Suprapubic skin (tissue), 4 donors: ENCODE measurements around the gene XXYLT1. TPM values are rescaled to one million over a fixed set of nuclear protein-coding genes. Genes with fewer than 3 reads are reported as not detected.
"Not testable (repeated sequence)": the region's sequence is repeated elsewhere in the genome, so short reads cannot be mapped to it uniquely, and the experiment has no call there.

Experiments
- DNase-seq, 2 donors: peaks; one replicate each; pipeline ENCODE4 v3.0.0-alpha.2; 2019; ENCODE audit warnings: low spot score in 2 of 2
- H3K27ac ChIP-seq: fragments of 200-600 bp; sonication (generic); one replicate; pipeline ENCODE4 v1.5.1; 2019
- H3K27me3 ChIP-seq: fragments of 200-600 bp; sonication (generic); one replicate; pipeline ENCODE4 v1.5.1; 2019
- H3K36me3 ChIP-seq: fragments of 200-600 bp; sonication (generic); one replicate; pipeline ENCODE4 v1.5.1; 2019
- H3K4me1 ChIP-seq: fragments of 200-600 bp; sonication (generic); one replicate; pipeline ENCODE4 v1.5.1; 2019
- H3K4me3 ChIP-seq: fragments of 200-600 bp; sonication (generic); one replicate; pipeline ENCODE4 v1.5.1; 2019; ENCODE audit warnings: mild to moderate bottlenecking
- H3K9me3 ChIP-seq: fragments of 200-600 bp; sonication (generic); one replicate; pipeline ENCODE4 v1.5.1; 2019
- CTCF ChIP-seq, 2 donors: fragments of 200-600 bp in 1 of 2; fragments of 450-650 bp in 1 of 2; sonication (generic) in 1 of 2; IDR thresholded peaks; one replicate each; pipeline ENCODE4 v1.5.1; 2016 to 2019; ENCODE audit warnings: antibody characterized with exemption in 2 of 2, mild to moderate bottlenecking in 1 of 2, moderate library complexity in 1 of 2
- EP300 ChIP-seq: sonication (generic); formaldehyde crosslinking; IDR thresholded peaks from one replicate; pipeline ENCODE4 v1.6.1; 2017; ENCODE audit warnings: antibody characterized with exemption
- POLR2A ChIP-seq, 2 donors: fragments of 450-650 bp; IDR thresholded peaks; one replicate each; pipeline ENCODE4 v1.6.1; 2017; ENCODE audit warnings: antibody characterized with exemption in 2 of 2, mild to moderate bottlenecking in 2 of 2, moderate library complexity in 2 of 2
- POLR2AphosphoS5 ChIP-seq, 3 donors: sonication (generic); formaldehyde crosslinking; IDR thresholded peaks; one replicate each; pipeline ENCODE4 v1.6.1; 2017; ENCODE audit warnings: antibody characterized with exemption in 3 of 3
- WGBS: methylation state at CpG from one replicate; pipeline ENCODE4 v1.1.5; 2018; 5-methylcytosine and 5-hydroxymethylcytosine counted together
- total RNA-seq, 4 donors: library from RNA; depleted of rRNA; stranded (reverse); fragments of >200 nt; gene quantifications; one replicate each; pipeline ENCODE4 v1.1.0, GENCODE V29; 2016

The XXYLT1 gene
- total RNA-seq, 4 donors from 2014 or later, result 8.0 to 19.4 (median 13.2) TPM

GRCh38 chr3:195040094-195040493 is 230.9 kb downstream of the XXYLT1 start:
- 90% methylated on average over 11 of the region's 11 CpGs for WGBS
- peak in 1 of 2 donors; percentile 36 for DNase-seq

GRCh38 chr3:195039180-195039843 is 231.6 kb downstream of the XXYLT1 start:
- DNase-seq, result peak in 1 of 2 donors; percentile 31
- Histone ChIP-seq H3K27ac (no peak overlapping the region), H3K4me1 (peaks cover 3% of the 10 kb centered on the region), H3K36me3 (no peaks in the 10 kb centered on the region), H3K9me3 (no peaks in the 10 kb centered on the region), H3K27me3 (no peaks in the 10 kb centered on the region), H3K4me3 (no peak overlapping the region)
- TF ChIP-seq POLR2AphosphoS5 (IDR thresholded peaks at IDR 0.05), result no peak
- TF ChIP-seq POLR2A (IDR thresholded peaks at IDR 0.05), result no peak
- no peak for TF ChIP-seq EP300
- TF ChIP-seq CTCF (IDR thresholded peaks at IDR 0.05), result no peak
- WGBS, result 69% methylated on average over 7 of the region's 7 CpGs

More at GRCh38 chr3:195040094-195040493, 230.9 kb downstream of the XXYLT1 start:
- Histone ChIP-seq H3K27ac (no peak overlapping the region), H3K4me3 (no peak overlapping the region), H3K4me1 (peaks cover 3% of the 10 kb centered on the region), H3K27me3 (no peaks in the 10 kb centered on the region), H3K36me3 (no peaks in the 10 kb centered on the region), H3K9me3 (no peaks in the 10 kb centered on the region)
- TF ChIP-seq CTCF (IDR thresholded peaks at IDR 0.05), result no peak
- no peak for TF ChIP-seq POLR2AphosphoS5 (IDR thresholded peaks at IDR 0.05)
- TF ChIP-seq POLR2A (IDR thresholded peaks at IDR 0.05), result no peak
- TF ChIP-seq EP300, result no peak

GRCh38 chr3:195038161-195038560 is 232.8 kb downstream of the XXYLT1 start:
- 95% methylated on average over 5 of the region's 5 CpGs for WGBS
- DNase-seq, result no peak
- Histone ChIP-seq H3K36me3 (no peaks in the 10 kb centered on the region), H3K4me1 (peaks cover 3% of the 10 kb centered on the region), H3K27me3 (no peaks in the 10 kb centered on the region), H3K9me3 (no peaks in the 10 kb centered on the region), H3K27ac (no peak overlapping the region), H3K4me3 (no peak overlapping the region)
- TF ChIP-seq EP300 (no peak), POLR2AphosphoS5 (IDR thresholded peaks at IDR 0.05) (no peak), CTCF (IDR thresholded peaks at IDR 0.05) (no peak), POLR2A (IDR thresholded peaks at IDR 0.05) (no peak)

GRCh38 chr3:195037586-195037985 is 233.4 kb downstream of the XXYLT1 start:
- 86% methylated on average over 3 of the region's 3 CpGs for WGBS
- not testable (repeated sequence) for H3K4me3 ChIP-seq, H3K27me3 ChIP-seq, H3K9me3 ChIP-seq, H3K36me3 ChIP-seq, H3K4me1 ChIP-seq, DNase-seq, H3K27ac ChIP-seq

GRCh38 chr3:195036974-195037373 is 234.0 kb downstream of the XXYLT1 start:
- no peak overlapping the region for H3K27ac ChIP-seq
- H3K36me3 ChIP-seq, result no peaks in the 10 kb centered on the region
- H3K4me1 ChIP-seq, result no peaks in the 10 kb centered on the region
- 80% methylated on average over 5 of the region's 5 CpGs for WGBS
- no peaks in the 10 kb centered on the region for H3K9me3 ChIP-seq
- H3K27me3 ChIP-seq, result no peaks in the 10 kb centered on the region
- no peak overlapping the region for H3K4me3 ChIP-seq
- DNase-seq, result no peak
- TF ChIP-seq CTCF (IDR thresholded peaks at IDR 0.05) (no peak), POLR2AphosphoS5 (IDR thresholded peaks at IDR 0.05) (no peak), EP300 (no peak), POLR2A (IDR thresholded peaks at IDR 0.05) (no peak)

- no peak overlapping the region for H3K4me3 ChIP-seq
- H3K4me1 ChIP-seq, result peaks cover 2% of the 10 kb centered on the region
- TF ChIP-seq CTCF (IDR thresholded peaks at IDR 0.05) (no peak), POLR2AphosphoS5 (IDR thresholded peaks at IDR 0.05) (no peak), POLR2A (IDR thresholded peaks at IDR 0.05) (no peak), EP300 (no peak)
- no peaks in the 10 kb centered on the region for H3K9me3 ChIP-seq
- 92% methylated on average over 6 of the region's 6 CpGs for WGBS
- H3K27me3 ChIP-seq, result no peaks in the 10 kb centered on the region
- no peaks in the 10 kb centered on the region for H3K36me3 ChIP-seq
- DNase-seq, result peak in 1 of 2 donors; percentile 39
- no peak overlapping the region for H3K27ac ChIP-seq
Observed at GRCh38 chr3:195036574-195036973, 234.4 kb downstream of the XXYLT1 start.
